ENCODE results near the gene SORD. TPM values are rescaled to one million over a fixed set of nuclear protein-coding genes. Genes with fewer than 3 reads are reported as not detected.

SORD gene
- total and polyA plus RNA-seq, 2 donors (not counting 3 experiments of a cell fraction or from before 2014, with no cell fraction given), result 16.6 to 31.8 TPM

DNA sequence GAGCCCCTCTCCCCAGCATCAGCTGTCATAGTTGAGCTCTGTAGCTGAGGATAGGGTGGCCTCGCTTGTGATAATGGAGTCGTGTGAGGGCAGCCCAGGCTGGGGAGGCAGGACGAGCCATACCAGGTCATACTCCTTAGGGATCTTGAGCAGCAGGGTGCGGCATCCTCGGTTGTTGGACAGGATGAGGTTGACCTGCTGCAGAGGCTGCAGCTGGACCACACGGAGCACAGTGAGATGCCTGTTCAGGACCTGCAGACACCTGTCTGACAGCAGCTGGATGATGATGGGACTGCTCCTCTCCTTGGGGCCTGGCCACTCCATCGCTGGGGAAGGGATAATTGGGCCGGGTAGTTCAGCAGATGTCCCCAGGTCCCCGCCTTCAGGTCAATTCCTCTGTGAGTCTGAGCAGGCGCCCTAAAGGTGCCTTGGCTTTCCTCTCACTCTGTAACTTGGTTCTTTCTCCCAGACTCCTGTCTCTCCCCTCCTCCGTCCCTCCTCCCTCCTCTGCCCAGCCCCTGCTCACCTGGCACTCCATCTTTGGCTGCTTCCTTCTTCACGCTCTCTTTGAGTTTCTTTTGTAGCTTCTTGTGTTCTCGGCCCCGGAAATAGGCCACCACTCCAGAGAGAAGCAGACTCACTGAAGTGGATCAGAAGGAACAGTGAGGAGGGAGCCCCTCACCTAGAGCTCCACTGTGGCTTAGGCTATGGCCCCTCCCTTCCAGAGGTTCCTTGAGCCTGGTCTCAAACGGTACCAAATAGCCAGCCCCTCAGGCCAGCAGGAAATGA lies 83.2 kb downstream of the SORD start:
- CTCF ChIA-PET, result interaction anchor here (1.1 to 2.7 kb wide), 3 partner anchors 12 to 17 kb away, joined by 3 to 18 read pairs (median 4); no protein-coding TSS in a partner anchor
- no TSS peak for BruUV-seq (replicated peaks)
- no peak for FAIRE-seq

More for the DNA sequence above, 83.2 kb downstream of the SORD start:
- H3K4me1 ChIP-seq (ENCODE audit: control insufficient read depth, extremely low read depth, insufficient read depth, low read length), result no peaks in the 10 kb centered on the region
- no peak overlapping the region for H3K4me3 ChIP-seq (replicated peaks in 1 of 3; ENCODE audit: insufficient read depth in 1 of 3, low read depth in 1 of 3, low read length in 3 of 3)
- H3K9me1 ChIP-seq (replicated peaks; ENCODE audit: control insufficient read depth, extremely low read depth, insufficient read depth, low read length), result no peaks in the 10 kb centered on the region
- H3K9me3 ChIP-seq (replicated peaks; ENCODE audit: control insufficient read depth, insufficient read depth, low read length), result no peaks in the 10 kb centered on the region
- intact Hi-C loops (cut with micrococcal nuclease) (no loop called here), dilution Hi-C loops (cut with MboI; ENCODE audit: extremely low pct_ligation_motif_present, low sequenced_read_pairs) (no loop called here)
- no peak for TF ChIP-seq EZH2 (IDR thresholded peaks at IDR 0.05; ENCODE audit: borderline replicate concordance, low read depth, low read length, severe bottlenecking)
- TF ChIP-seq, protein P1, sequence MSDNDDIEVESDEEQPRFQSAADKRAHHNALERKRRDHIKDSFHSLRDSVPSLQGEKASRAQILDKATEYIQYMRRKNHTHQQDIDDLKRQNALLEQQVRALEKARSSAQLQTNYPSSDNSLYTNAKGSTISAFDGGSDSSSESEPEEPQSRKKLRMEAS (IDR thresholded peaks at IDR 0.05; ENCODE audit: insufficient read depth, insufficient read length), result no peak
- no peak for TF ChIP-seq POLR2A (IDR thresholded peaks at IDR 0.05; ENCODE audit: low read depth, low read length)
- no peak for TF ChIP-seq JUN (IDR thresholded peaks at IDR 0.05; ENCODE audit: borderline replicate concordance, insufficient read depth, insufficient read length, low read depth)
- no peak for TF ChIP-seq POLR2AphosphoS5 (IDR thresholded peaks at IDR 0.05; ENCODE audit: insufficient read depth, low read depth, low read length)
- TF ChIP-seq, protein P2, sequence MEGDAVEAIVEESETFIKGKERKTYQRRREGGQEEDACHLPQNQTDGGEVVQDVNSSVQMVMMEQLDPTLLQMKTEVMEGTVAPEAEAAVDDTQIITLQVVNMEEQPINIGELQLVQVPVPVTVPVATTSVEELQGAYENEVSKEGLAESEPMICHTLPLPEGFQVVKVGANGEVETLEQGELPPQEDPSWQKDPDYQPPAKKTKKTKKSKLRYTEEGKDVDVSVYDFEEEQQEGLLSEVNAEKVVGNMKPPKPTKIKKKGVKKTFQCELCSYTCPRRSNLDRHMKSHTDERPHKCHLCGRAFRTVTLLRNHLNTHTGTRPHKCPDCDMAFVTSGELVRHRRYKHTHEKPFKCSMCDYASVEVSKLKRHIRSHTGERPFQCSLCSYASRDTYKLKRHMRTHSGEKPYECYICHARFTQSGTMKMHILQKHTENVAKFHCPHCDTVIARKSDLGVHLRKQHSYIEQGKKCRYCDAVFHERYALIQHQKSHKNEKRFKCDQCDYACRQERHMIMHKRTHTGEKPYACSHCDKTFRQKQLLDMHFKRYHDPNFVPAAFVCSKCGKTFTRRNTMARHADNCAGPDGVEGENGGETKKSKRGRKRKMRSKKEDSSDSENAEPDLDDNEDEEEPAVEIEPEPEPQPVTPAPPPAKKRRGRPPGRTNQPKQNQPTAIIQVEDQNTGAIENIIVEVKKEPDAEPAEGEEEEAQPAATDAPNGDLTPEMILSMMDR (IDR thresholded peaks at IDR 0.05; ENCODE audit: extremely low read depth in 1 of 2, insufficient read depth in 1 of 2, low read depth in 1 of 2, low read length in 2 of 2), result no peak
- no peak for TF ChIP-seq GATA2 (IDR thresholded peaks at IDR 0.05; ENCODE audit: insufficient read depth, insufficient read length, low read depth, low read length)
- TF ChIP-seq MYC (IDR thresholded peaks at IDR 0.05; ENCODE audit: low read depth, low read length), result no peak
- no peak for TF ChIP-seq FOS (IDR thresholded peaks at IDR 0.05; ENCODE audit: borderline replicate concordance, insufficient read depth, low read length)
- no peaks in the 10 kb centered on the region for H4K20me1 ChIP-seq (replicated peaks; ENCODE audit: control insufficient read depth, extremely low read depth, insufficient read depth, low read length)
- no peak overlapping the region for H3K4me2 ChIP-seq (ENCODE audit: insufficient read depth, low read length)
- DNase-seq (ENCODE audit: low read depth, low spot score), result no peak
- H3K27ac ChIP-seq (ENCODE audit: insufficient read depth, low read depth, low read length), result no peak overlapping the region
- H3K36me3 ChIP-seq (ENCODE audit: control insufficient read depth in 2 of 2, extremely low read depth in 1 of 2, insufficient read depth in 2 of 2, low read length in 2 of 2), result no peaks in the 10 kb centered on the region
- H2AFZ ChIP-seq (ENCODE audit: low read depth, low read length), result no peak overlapping the region
- no peaks in the 10 kb centered on the region for H3K79me2 ChIP-seq (ENCODE audit: control insufficient read depth, insufficient read depth, low read length)
- H3K9ac ChIP-seq (replicated peaks; ENCODE audit: extremely low read depth, insufficient read depth, low read length), result no peak overlapping the region
- H3K27me3 ChIP-seq (ENCODE audit: control insufficient read depth in 2 of 2, insufficient read depth in 2 of 2, low read length in 2 of 2), result peaks cover 17 to 32% of the 10 kb centered on the region in 2 experiments
- POLR2A ChIA-PET, result no interaction called here

Measured in endothelial cell of umbilical vein (primary cell).